Trophoblast cell (in vitro differentiated cells and primary cell): ENCODE measurements around the gene CPNE4.
"Not testable (repeated sequence)": the region's sequence is repeated elsewhere in the genome, so short reads cannot be mapped to it uniquely, and the experiment has no call there.

ENCODE experiments used
- DNase-seq, 2 donors: peaks; one replicate each; pipeline ENCODE4 v3.0.0-alpha.2; 2016
- H2AFZ ChIP-seq: 2 replicates; pipeline ENCODE4 v1.6.1; 2013; ENCODE audit warnings: low read length, moderate library complexity, mild to moderate bottlenecking; ENCODE audit not compliant: insufficient read depth, poor library complexity
- H2AK5ac ChIP-seq: 2 replicates; pipeline ENCODE4 v1.6.1; 2013; ENCODE audit warnings: mild to moderate bottlenecking, low read length
- H2BK120ac ChIP-seq: 2 replicates; pipeline ENCODE4 v1.6.1; 2013; ENCODE audit warnings: low read length, mild to moderate bottlenecking, moderate library complexity; ENCODE audit not compliant: insufficient read depth, poor library complexity
- H2BK12ac ChIP-seq: 2 replicates; pipeline ENCODE4 v1.6.1; 2013; ENCODE audit warnings: mild to moderate bottlenecking, low read length, moderate library complexity
- H2BK5ac ChIP-seq: 2 replicates; pipeline ENCODE4 v1.6.1; 2013; ENCODE audit warnings: low read length, low read depth, moderate library complexity, mild to moderate bottlenecking; ENCODE audit not compliant: poor library complexity
- H3K14ac ChIP-seq: 2 replicates; pipeline ENCODE4 v1.6.1; 2013; ENCODE audit warnings: mild to moderate bottlenecking, low read length
- H3K18ac ChIP-seq: 2 replicates; pipeline ENCODE4 v1.6.1; 2013; ENCODE audit warnings: mild to moderate bottlenecking, low read length
- H3K23ac ChIP-seq: 2 replicates; pipeline ENCODE4 v1.6.1; 2013; ENCODE audit warnings: low read length
- H3K27ac ChIP-seq: 2 replicates; pipeline ENCODE4 v1.5.1; 2013; ENCODE audit warnings: low read depth, mild to moderate bottlenecking, inconsistent platforms, low read length, moderate library complexity
- H3K27me3 ChIP-seq: 2 replicates; pipeline ENCODE4 v1.6.1; 2013; ENCODE audit warnings: inconsistent platforms, mild to moderate bottlenecking, low read length, moderate library complexity; ENCODE audit not compliant: insufficient read depth
- H3K36me3 ChIP-seq, 2 experiments: 1 replicate in 1 of 2; 2 replicates in 1 of 2; pipeline ENCODE4 v1.6.1; 2013; ENCODE audit warnings: low read length in 2 of 2, mild to moderate bottlenecking in 2 of 2, moderate library complexity in 1 of 2; ENCODE audit not compliant: insufficient read depth in 2 of 2, control insufficient read depth in 1 of 2
- H3K4ac ChIP-seq: 2 replicates; pipeline ENCODE4 v1.6.1; 2013; ENCODE audit warnings: low read depth, mild to moderate bottlenecking, low read length, moderate library complexity
- H3K4me1 ChIP-seq, 2 experiments: 1 replicate in 1 of 2; 2 replicates in 1 of 2; pipeline ENCODE4 v1.6.1; 2013; ENCODE audit warnings: low read length in 2 of 2, mild to moderate bottlenecking in 2 of 2, moderate library complexity in 1 of 2; ENCODE audit not compliant: insufficient read depth in 2 of 2, control insufficient read depth in 1 of 2
- H3K4me2 ChIP-seq: 2 replicates; pipeline ENCODE4 v1.6.1; 2013; ENCODE audit warnings: inconsistent platforms, mild to moderate bottlenecking, low read length, moderate library complexity
- H3K4me3 ChIP-seq: 2 replicates; pipeline ENCODE4 v1.5.1; 2013; ENCODE audit warnings: mild to moderate bottlenecking, low read depth, low read length, inconsistent platforms
- H3K79me1 ChIP-seq: one replicate; pipeline ENCODE4 v1.6.1; 2013; ENCODE audit warnings: low read length
- H3K79me2 ChIP-seq: 2 replicates; pipeline ENCODE4 v1.6.1; 2013; ENCODE audit warnings: low read length, mild to moderate bottlenecking; ENCODE audit not compliant: control insufficient read depth, insufficient read depth, poor library complexity
- H3K9ac ChIP-seq: 2 replicates; pipeline ENCODE4 v1.6.1; 2013; ENCODE audit warnings: mild to moderate bottlenecking, low read length
- H3K9me3 ChIP-seq: 2 replicates; pipeline ENCODE4 v1.6.1; 2013; ENCODE audit warnings: low read depth, mild to moderate bottlenecking, control low read depth, inconsistent platforms, low read length; ENCODE audit not compliant: insufficient read depth
- H4K12ac ChIP-seq: 2 replicates; pipeline ENCODE4 v1.6.1; 2013; ENCODE audit warnings: low read depth, mild to moderate bottlenecking, low read length, moderate library complexity
- H4K8ac ChIP-seq: 2 replicates; pipeline ENCODE4 v1.6.1; 2013; ENCODE audit warnings: low read depth, mild to moderate bottlenecking, low read length, moderate library complexity
- H4K91ac ChIP-seq: one replicate; pipeline ENCODE4 v1.6.1; 2013; ENCODE audit warnings: low read depth, mild to moderate bottlenecking, low read length, moderate library complexity
- WGBS: extraction: QIAGEN DNeasy Blood & Tissue Kit; methylation state at CpG from one replicate; pipeline ENCODE4 v1.1.7; 2013; ENCODE audit warnings: missing lambda C conversion rate; ENCODE audit not compliant: insufficient read length, insufficient coverage; ENCODE audit errors: extremely low coverage; 5-methylcytosine and 5-hydroxymethylcytosine counted together

The CPNE4 gene

GRCh38 chr3:131494706-131495105 lies 540.1 kb downstream of the CPNE4 start:
- no peak overlapping the region for H3K23ac ChIP-seq
- no peak overlapping the region for H2AK5ac ChIP-seq
- no peak overlapping the region for H4K8ac ChIP-seq
- no peak overlapping the region for H3K14ac ChIP-seq
- no peaks in the 10 kb centered on the region for H3K4me1 ChIP-seq
- H3K27me3 ChIP-seq: no peaks in the 10 kb centered on the region
- H3K79me1 ChIP-seq: no peaks in the 10 kb centered on the region
- H2BK120ac ChIP-seq: no peak overlapping the region
- no peak overlapping the region for H4K91ac ChIP-seq
- H3K4me2 ChIP-seq: no peak overlapping the region
- H3K79me2 ChIP-seq: no peaks in the 10 kb centered on the region
- H3K4ac ChIP-seq: no peak overlapping the region
- peaks cover 2 to 17% of the 10 kb centered on the region in 2 experiments for H3K36me3 ChIP-seq
- no peak overlapping the region for H3K27ac ChIP-seq
- H3K18ac ChIP-seq: no peak overlapping the region
- no peak overlapping the region for H2BK12ac ChIP-seq
- peaks cover 2% of the 10 kb centered on the region for H3K9me3 ChIP-seq
- WGBS: no CpG with 5 or more reads among the region's 1 CpG
- no peak overlapping the region for H3K4me3 ChIP-seq
- H4K12ac ChIP-seq: no peak overlapping the region
- H3K9ac ChIP-seq: no peak overlapping the region
- no peak overlapping the region for H2BK5ac ChIP-seq
- no peak overlapping the region for H2AFZ ChIP-seq
- DNase-seq: no peak

- Histone ChIP-seq H3K18ac (no peak overlapping the region), H3K4ac (no peak overlapping the region), H3K79me1 (no peaks in the 10 kb centered on the region), H2AFZ (no peak overlapping the region), H2BK12ac (no peak overlapping the region), H3K36me3 (peaks cover 1 to 12% of the 10 kb centered on the region in 2 experiments), H3K9me3 (peaks cover under 1% of the 10 kb centered on the region), H2AK5ac (no peak overlapping the region), H4K12ac (no peak overlapping the region), H4K8ac (no peak overlapping the region), H2BK120ac (no peak overlapping the region), H3K27ac (no peak overlapping the region), H3K23ac (no peak overlapping the region), H2BK5ac (no peak overlapping the region), H3K79me2 (no peaks in the 10 kb centered on the region), H3K14ac (no peak overlapping the region), H3K9ac (no peak overlapping the region), H3K4me3 (no peak overlapping the region), H3K4me2 (no peak overlapping the region), H3K27me3 (no peaks in the 10 kb centered on the region), H4K91ac (no peak overlapping the region), H3K4me1 (no peaks in the 10 kb centered on the region)
- DNase-seq: no peak
- no CpG with 5 or more reads among the region's 2 CpGs for WGBS
These were observed 543.0 kb downstream of the CPNE4 start for GRCh38 chr3:131491775-131492174.

- Histone ChIP-seq H3K23ac (no peak overlapping the region), H3K9ac (no peak overlapping the region), H2AK5ac (no peak overlapping the region), H3K4me2 (no peak overlapping the region), H3K79me2 (no peaks in the 10 kb centered on the region), H3K18ac (no peak overlapping the region), H2BK120ac (no peak overlapping the region), H3K27ac (no peak overlapping the region), H3K4me1 (no peaks in the 10 kb centered on the region), H2BK12ac (no peak overlapping the region), H2AFZ (no peak overlapping the region), H3K36me3 (peaks cover 0 to 10% of the 10 kb centered on the region in 2 experiments), H4K12ac (no peak overlapping the region), H3K27me3 (no peaks in the 10 kb centered on the region), H3K4ac (no peak overlapping the region), H4K91ac (no peak overlapping the region), H3K14ac (no peak overlapping the region), H3K4me3 (no peak overlapping the region), H3K9me3 (no peaks in the 10 kb centered on the region), H3K79me1 (no peaks in the 10 kb centered on the region), H2BK5ac (no peak overlapping the region), H4K8ac (no peak overlapping the region)
- no peak for DNase-seq
- WGBS: no CpG with 5 or more reads among the region's 2 CpGs
These were observed 543.7 kb downstream of the CPNE4 start for GRCh38 chr3:131491084-131491483.

GRCh38 chr3:131486545-131486944 lies 548.3 kb downstream of the CPNE4 start:
- DNase-seq, H3K4ac ChIP-seq, H2AK5ac ChIP-seq, H3K4me3 ChIP-seq, H3K4me2 ChIP-seq, H3K23ac ChIP-seq, H4K91ac ChIP-seq, H3K9ac ChIP-seq, H3K36me3 ChIP-seq, H3K4me1 ChIP-seq, H2BK5ac ChIP-seq, H3K18ac ChIP-seq, H3K9me3 ChIP-seq, H3K27me3 ChIP-seq, H2BK120ac ChIP-seq, H4K8ac ChIP-seq, H3K14ac ChIP-seq, H2BK12ac ChIP-seq, H3K79me2 ChIP-seq, H3K27ac ChIP-seq, H3K79me1 ChIP-seq, H4K12ac ChIP-seq, H2AFZ ChIP-seq: not testable (repeated sequence)
- WGBS: no CpG with 5 or more reads among the region's 3 CpGs
